SK-MEL-5 (cell line): ENCODE measurements around the gene BSN. TPM values are rescaled to one million over a fixed set of nuclear protein-coding genes. Genes with fewer than 3 reads are reported as not detected.
"Not testable (repeated sequence)": the region's sequence is repeated elsewhere in the genome, so short reads cannot be mapped to it uniquely, and the experiment has no call there.

ENCODE experiments used
- DNase-seq: peaks from one replicate; pipeline ENCODE4 v3.0.0-alpha.2; 2016; ENCODE audit warnings: low read depth, low spot score
- in situ Hi-C: cut with HindIII; loops from 2 replicates; pipeline ENCODE4 v1.10.0; 2016; ENCODE audit warnings: low sequenced_read_pairs, high pct_unique_total_duplicates, low pct_unique_long_range_greater_than_20kb
- total RNA-seq: library from RNA; depleted of rRNA; stranded (reverse); fragments of >200 nt; shearing (Covaris generic); gene quantifications from 2 replicates; pipeline ENCODE4 v1.2.3, GENCODE V29; 2014

BSN gene
- total RNA-seq, 1 experiment from 2014 or later, result 0.40 TPM

DNA sequence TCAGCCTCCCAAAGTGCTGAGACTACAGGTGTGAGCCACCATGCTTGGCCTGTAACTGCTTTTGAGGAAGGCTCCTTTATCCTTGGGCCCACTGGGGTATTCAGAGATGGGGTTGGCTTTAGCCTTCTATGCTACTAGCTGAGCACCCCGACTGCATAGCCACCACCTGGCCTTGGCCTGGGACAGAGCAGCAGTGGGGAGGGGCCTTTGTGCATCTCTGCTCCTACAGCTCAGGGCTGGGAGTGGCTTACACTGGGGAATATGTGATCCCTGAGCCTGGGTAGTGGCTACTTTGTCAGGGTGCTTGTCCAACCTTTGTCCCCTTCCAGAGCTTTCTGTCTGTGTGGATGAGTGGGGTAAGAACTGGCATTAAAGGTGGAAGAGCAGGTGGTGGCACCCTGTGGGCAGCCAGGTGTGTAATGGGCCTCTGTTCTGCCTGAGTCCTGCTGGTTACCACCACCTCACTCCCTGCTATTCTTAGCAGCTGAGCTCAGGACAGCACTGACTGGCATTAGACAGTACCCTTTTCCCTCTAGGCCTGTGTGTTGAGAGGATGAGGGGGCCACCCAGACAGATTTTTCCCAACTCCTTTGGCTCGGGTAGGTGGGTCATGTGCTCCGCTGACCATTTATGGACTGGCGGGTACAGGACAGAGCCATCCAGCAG is 141.2 kb downstream of the BSN start:
- in situ Hi-C loops, result not testable (repeated sequence)

DNA sequence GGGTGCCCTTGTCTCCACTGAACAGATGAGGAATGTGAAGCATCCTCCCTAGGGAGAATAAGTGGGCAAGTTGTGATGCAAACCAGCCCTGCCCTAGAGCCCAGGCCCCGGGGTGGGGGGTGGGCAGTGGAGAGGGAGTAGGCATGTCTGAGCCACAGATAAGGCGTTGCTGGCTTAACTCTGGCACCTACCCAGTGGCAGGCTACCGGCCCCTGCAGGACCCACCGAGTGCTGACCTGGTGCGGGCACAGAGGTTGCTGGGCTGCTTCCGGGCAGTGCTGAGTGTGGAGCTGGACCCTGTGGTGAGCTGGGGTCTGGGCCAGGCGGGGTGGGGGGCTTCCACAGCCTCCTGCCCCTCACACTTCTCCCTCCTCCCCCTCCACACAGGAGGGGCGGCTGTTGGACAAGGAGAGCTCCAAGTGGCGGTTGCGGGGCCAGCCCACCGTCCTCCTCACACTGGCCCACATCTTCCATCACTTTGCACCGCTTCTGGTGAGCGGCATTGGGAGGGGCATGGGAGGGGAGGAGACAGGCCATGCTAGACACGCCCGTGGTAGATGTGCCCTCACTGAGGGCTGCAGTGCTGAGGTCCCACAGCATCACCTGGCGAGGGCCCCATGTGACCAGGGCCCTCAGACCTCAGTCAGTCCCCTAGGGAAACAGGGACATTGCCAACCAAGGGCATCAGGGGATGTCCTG is 145.2 kb downstream of the BSN start:
- in situ Hi-C loops, result no loop called here
- no peak for DNase-seq

More for the DNA sequence above, 141.2 kb downstream of the BSN start:
- DNase-seq, result not testable (repeated sequence)

DNA sequence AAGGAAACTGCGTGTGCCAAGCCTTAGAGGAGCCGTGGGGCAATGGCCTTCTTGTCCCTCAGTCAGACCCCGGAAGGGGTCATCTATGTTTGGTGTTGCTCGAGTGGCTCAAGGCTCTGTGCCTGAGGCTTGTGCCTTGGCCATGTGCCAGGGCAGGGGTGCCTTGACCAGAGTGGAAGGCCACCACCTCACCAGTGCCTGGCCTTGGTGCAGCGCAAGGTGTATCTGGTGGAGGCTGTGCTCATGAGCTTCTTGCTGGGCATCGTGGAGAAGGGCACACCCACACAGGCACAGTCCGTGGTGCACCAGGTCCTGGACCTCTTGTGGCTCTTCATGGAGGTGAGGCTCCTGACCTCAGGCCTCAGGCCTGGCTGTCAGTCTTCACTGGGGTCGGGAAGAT is 145.7 kb downstream of the BSN start:
- in situ Hi-C loops, result no loop called here
- no peak for DNase-seq

DNA sequence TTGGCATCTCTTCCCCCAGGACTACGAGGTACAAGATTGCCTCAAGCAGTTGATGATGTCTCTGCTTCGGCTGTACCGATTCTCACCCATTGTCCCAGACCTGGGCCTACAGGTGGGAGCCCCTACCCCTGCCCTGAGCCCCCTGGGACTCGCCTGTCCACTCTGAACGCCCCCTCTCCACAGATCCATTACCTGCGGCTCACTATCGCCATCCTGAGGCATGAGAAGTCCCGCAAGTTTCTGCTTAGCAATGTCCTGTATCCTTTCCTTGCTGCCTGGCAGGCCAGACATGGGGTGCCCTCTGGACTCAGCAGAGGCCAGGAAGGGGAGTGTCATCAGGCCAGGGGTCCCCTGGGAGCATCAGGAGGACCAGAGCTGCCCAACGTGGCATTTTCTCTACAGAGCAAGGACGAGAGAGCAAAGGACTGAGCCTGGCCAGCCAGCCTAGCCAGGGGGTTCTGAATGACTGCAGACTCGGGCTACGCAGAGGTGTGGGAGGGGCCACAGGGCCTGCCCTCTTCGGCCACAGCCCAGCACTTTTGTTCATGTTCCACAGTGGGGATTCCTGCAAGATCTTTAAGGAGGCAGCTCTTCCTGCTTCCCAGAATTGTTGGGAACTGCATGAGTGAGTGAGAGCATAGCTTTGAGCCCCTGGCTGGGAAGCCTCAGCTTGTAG is 146.3 kb downstream of the BSN start:
- in situ Hi-C loops, result no loop called here
- peak; percentile 24 for DNase-seq

DNA sequence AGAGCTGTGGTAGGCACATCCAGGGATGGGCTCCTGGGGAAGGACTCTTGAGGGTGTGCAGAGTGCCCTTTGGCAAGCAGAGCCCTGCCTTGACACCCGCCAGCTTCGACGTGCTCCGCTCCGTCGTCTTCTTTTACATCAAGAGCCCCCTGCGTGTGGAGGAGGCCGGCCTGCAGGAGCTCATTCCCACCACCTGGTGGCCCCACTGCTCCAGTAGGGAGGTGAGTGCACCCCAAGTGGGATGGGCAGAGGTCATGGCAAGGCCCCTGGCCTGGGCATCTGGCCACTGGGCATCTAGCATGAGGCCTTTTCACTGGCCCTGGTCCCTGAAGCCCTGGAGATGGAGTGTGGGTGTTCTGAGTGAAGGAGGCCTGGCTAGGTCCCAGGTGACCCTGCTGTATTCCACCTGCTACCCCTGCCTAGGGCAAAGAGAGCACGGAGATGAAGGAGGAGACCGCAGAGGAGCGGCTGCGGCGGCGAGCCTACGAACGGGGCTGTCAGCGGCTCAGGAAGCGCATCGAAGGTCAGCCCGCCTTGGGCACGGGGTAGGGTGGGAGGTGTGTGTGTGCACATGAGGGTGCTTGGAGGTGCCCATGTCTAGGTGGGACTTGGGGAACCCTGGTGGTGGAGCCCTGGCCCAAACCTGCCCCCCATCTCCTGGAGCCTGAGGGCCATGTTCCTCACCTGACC is 147.3 kb downstream of the BSN start:
- DNase-seq, result peak; percentile 27

DNA sequence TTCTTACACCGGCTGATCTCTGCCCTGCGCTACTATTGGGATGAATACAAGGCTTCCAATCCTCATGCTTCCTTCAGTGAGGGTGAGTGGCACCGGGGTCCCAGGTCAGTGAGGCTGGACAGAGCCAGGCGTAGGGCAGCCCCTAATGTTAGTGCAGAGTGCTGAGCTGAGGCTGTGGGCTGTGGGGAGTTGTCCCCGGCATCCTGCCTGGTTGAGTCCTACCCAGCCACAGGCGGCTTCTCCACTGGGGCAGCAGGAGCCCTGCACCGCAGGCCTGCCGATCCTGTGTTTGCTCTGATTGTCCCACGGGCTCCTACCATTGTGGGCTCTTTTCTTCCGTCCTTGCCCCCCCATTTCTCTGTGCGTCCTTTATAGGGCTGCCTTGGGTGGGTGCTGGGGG is 148.4 kb downstream of the BSN start:
- in situ Hi-C loops, result no loop called here
- no peak for DNase-seq

More for the DNA sequence above, 147.3 kb downstream of the BSN start:
- in situ Hi-C loops, result no loop called here

DNA sequence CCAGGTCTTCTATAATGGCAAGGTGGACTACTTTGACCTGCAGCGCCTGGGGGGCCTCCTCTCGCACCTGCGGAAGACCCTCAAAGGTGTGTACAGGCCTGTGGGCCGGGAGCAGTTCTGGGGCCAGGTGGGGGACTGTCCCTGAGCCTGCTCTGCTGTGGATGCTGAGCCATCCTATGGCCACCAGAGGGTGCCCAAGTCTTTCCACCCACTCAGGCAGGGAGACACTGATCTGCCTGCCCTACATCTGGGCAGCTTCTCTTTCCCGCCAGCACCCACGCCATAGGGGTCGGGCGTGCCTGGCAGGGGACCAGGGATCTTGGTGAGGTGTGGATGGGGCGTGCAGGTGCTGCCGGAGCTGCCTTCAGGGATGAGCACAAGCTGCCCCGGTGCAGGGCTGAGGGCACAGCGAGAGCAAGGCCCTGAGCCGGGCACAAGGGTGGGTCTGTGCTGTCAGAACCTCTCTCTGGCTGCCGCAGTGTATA is 149.2 kb downstream of the BSN start:
- in situ Hi-C loops, result no loop called here
- DNase-seq, result peak; percentile 81

DNA sequence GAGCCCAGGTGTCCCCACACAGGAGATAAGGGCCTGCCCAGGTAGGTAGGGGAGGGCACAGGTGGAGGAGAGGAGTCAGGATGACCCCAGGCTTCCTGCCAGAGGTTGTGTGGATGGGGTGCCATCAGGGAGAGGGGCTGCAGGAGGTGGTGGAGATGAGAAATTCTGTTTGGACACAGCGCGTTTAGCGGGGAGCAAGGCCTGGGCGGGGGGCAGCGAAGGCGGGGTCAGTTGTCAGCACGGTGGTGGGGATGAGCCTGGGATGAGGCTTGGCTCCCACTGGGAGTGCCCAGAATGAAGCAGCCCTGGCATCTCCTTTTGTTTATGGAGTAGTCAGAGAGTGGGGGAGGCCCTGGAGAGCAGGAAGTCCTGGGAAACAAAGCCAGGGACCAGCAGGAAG is 149.7 kb downstream of the BSN start:
- in situ Hi-C loops, result no loop called here
- no peak for DNase-seq

DNA sequence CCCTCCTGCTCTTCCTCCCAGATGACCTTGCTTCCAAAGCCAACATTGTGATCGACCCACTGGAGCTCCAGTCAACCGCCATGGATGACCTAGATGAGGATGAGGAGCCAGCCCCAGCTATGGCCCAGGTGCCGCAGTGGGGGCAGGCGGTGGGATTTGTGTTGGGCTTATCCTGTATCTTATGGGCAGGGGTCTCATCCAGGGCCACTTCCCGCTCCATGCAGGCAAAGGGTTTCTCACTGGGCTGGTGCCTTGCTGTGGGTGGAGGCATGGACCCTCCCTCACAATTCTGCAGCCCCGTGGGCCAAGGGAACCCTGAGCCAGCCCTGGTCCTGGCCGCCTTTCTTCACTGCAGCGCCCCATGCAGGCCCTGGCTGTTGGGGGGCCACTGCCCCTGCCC is 150.4 kb downstream of the BSN start:
- in situ Hi-C loops, result no loop called here
- DNase-seq, result no peak

DNA sequence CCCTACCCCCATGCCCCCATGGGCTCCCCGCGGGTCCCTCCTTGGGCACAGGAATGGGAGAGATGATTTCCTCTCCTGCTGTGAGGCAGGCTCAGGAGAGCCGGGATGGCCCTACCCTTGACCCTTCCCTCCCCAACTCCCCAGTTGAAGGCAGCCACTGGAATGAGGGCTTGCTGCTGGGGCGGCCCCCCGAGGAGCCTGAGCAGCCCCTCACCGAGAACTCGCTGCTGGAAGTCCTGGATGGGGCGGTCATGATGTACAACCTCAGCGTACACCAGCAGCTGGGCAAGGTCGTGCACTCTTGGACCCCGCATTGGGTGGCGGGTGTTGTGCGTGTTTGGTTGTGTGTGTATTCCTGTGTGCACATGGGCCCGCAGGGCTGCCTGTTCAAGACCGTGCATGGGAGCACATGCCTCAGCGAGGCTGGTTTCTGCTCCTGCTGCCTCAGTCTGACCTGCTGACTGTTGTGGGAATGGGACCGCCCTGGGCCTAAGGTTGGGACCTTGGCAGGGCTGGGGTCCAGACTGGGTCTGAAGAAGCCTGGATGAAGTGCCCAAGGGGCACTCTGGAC is 151.2 kb downstream of the BSN start:
- in situ Hi-C loops, result no loop called here
- no peak for DNase-seq

DNA sequence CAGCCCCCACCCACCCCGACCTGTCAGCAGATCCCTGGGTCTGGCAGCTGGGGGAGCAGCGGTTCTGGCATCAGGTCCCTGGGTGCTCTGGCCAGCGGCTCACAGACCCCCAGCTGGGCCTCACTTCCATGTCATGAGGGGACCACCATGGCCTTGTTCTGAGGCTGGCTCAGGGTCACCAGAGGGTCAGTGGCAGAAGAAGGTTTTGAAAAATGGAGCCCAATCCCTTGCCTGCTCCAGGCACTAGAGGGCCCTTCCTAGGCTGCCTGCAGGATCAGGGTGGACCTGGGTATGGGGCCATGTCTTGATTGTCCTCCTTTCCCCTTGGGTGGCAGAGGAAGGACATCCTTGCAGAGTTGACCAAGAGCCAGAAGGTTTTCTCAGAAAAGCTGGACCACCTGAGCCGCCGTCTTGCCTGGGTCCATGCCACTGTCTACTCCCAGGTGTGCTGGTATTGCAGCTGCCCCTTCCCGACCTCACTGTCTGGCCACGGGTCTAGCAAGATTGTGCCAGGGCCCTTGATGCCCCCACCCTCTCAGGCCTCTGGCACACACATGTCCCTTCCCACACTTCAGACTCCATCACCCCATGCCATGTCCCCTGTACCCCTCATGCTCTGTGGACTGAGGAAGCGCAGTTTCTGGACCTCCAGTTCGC is 152.3 kb downstream of the BSN start:
- in situ Hi-C loops, result no loop called here
- no peak for DNase-seq

DNA sequence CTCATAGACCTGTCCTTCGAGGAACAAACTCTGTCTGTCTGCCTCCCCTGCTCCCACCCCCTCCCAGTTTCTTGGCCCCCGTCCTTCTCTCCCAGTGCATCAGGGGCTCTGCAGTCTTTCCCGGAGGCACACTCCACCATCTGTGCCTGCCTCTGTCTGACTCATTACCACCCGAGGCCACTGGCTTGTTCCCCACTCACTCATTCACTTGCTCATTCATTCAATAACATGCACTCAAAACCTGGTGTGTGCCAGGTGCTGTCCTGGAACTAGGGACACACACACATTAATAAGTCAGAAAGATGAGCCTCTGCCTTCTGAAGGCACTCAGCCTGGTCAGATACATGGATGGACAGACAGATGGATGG is 152.8 kb downstream of the BSN start:
- in situ Hi-C loops, result no loop called here
- no peak for DNase-seq

DNA sequence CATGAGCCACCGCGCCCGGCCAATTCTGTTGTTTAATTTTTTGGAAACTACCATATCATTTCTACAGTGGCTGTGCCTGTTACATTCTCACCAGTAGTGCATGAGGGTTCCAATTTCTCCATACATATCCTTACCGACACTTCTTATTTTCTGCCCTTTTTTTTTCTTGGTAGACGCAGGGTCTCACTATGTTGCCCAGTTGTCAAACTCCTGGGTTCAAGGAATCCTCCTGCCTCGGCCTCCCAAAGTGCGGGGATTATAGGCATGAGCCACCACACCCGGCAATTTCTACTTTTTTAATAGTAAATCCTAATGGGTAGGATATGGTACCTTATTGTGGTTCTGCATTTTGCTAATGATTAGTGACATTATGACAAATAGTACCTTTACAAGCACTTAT is 155.6 kb downstream of the BSN start:
- in situ Hi-C loops, result no loop called here
- DNase-seq, result no peak

DNA sequence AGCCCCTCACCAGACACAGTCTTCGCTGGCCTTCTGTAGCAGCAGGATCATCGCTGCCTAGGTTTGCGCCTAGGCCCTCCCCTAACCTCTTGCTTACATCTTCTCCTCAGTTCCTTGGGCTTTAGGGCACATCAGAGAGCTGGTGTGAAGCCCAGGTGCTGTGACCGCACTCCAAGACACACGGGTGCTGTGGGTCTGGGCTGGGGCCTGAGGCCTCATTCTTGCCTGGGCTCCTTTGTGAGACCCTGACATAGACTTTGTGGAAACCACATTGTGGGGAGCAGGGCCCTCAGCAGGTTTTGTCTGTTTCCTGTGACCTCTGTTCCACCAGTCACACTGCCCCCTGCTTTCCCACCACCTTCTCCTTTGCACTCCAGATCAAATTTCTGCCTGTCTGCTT is 157.2 kb downstream of the BSN start:
- no peak for DNase-seq

DNA sequence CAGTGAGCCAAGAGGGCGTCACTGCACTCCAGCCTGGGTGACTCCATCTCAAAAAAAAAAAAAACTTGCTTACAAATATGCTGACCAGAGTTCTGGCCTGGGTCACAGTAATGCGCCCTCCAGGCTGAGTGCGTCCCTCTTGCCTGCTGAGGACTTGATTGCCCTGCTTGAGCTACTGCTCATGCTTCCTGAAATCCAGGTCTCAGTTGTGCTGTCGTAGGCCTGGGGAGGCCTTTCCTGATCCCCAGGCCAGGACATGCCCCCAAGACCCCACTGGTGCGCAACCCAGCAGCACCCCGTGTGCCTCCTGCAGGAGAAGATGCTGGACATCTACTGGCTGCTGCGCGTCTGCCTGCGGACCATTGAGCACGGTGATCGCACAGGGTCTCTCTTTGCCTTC is 157.9 kb downstream of the BSN start:
- DNase-seq, result no peak
- in situ Hi-C loops, result no loop called here

More for the DNA sequence above, 157.2 kb downstream of the BSN start:
- in situ Hi-C loops, result no loop called here

DNA sequence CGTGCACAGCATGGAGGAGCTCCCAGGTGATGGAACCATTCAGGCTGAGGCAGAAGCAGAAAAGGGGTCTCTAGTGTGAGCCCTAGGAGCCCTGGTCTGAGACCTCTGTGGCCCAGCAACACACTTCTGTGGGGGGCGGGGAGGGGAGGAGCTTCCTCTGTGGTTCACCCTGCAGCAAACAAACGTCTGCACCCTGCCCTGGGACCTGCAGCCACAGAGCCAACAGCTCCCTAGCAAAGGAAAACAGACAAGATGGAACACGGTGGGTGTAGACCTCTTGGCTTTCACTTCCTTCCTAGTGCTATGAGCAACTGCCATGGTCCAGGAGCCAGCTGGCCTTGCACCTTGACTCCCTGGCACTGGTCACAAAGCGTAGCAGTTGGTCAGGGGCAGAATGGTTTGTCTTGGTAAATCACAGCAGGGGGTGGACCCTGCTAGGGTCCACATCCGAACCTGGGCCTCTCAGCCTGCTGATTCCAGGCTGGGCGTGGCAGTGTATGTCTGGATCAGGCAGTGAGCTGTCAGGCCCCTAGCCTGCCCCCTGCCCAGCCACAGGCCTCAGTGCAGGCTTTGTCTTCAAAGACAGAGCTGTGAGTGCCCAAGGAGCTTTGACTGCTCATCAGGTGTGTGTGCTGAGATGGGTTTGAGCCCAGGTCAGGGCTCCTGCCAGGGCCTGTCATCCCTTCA is 158.5 kb downstream of the BSN start:
- no peak for DNase-seq
- in situ Hi-C loops, result no loop called here
